IMR-90 (cell line): Measurements from ENCODE around the gene FAS. TPM values are rescaled to one million over a fixed set of nuclear protein-coding genes. Genes with fewer than 3 reads are reported as not detected.

Source experiments
- ATAC-seq: fragments of 200-7000 bp; cut with Tn5 transposase; 2 replicates; pipeline ENCODE4 v1.9.1; 2020; ENCODE audit warnings: low read depth, mild to moderate bottlenecking, moderate library complexity
- BruUV-seq: library from RNA; stranded (reverse); fragments of 400-500 nt; replicated peaks from 2 replicates; lab custom pipeline; 2021; lab: Mats Ljungman, UMichigan
- CTCF ChIA-PET: fragments of 300-600 bp; formaldehyde crosslinking; extraction: SDS; loops from one replicate; lab custom pipeline; 2021; ENCODE audit warnings: antibody characterized with exemption; lab: Yijun Ruan, JAX
- POLR2A ChIA-PET: fragments of 300-600 bp; sonication (Branson Sonifier 250); formaldehyde crosslinking; loops from one replicate; lab custom pipeline; 2022; ENCODE audit warnings: antibody characterized with exemption; ENCODE audit not compliant: unreplicated experiment; lab: Charles Lee
- DNase-seq: peaks from one replicate; pipeline ENCODE4 v3.0.0; 2013
- H2AFZ ChIP-seq: replicated peaks from 2 replicates; pipeline ENCODE3; 2013; ENCODE audit warnings: low read length, mild to moderate bottlenecking; ENCODE audit not compliant: poor library complexity
- H2AK5ac ChIP-seq: 2 replicates; pipeline ENCODE4 v1.6.1; 2013; ENCODE audit warnings: low read depth, low read length, inconsistent platforms
- H2AK9ac ChIP-seq: replicated peaks from 2 replicates; pipeline ENCODE3; 2013; ENCODE audit warnings: mild to moderate bottlenecking, low read depth, low read length, moderate library complexity; ENCODE audit not compliant: poor library complexity
- H2BK120ac ChIP-seq: 2 replicates; pipeline ENCODE4 v1.6.1; 2013; ENCODE audit warnings: low read depth, low read length, inconsistent platforms
- H2BK15ac ChIP-seq: 3 replicates; pipeline ENCODE4 v1.6.1; 2013; ENCODE audit warnings: low read depth, low read length, inconsistent platforms
- H2BK20ac ChIP-seq: 2 replicates; pipeline ENCODE4 v1.6.1; 2013; ENCODE audit warnings: low read depth, mild to moderate bottlenecking, inconsistent platforms, low read length, moderate library complexity
- H2BK5ac ChIP-seq: 2 replicates; pipeline ENCODE4 v1.6.1; 2013; ENCODE audit warnings: mild to moderate bottlenecking, low read depth, low read length, inconsistent platforms; ENCODE audit not compliant: poor library complexity, severe bottlenecking
- H3K14ac ChIP-seq: replicated peaks from 2 replicates; pipeline ENCODE4 v1.6.1; 2013; ENCODE audit warnings: low read depth, low read length, inconsistent platforms
- H3K18ac ChIP-seq: 2 replicates; pipeline ENCODE4 v1.6.1; 2013; ENCODE audit warnings: low read depth, low read length, control low read depth
- H3K23ac ChIP-seq: 2 replicates; pipeline ENCODE4 v1.6.1; 2013; ENCODE audit warnings: low read depth, low read length, inconsistent platforms
- H3K27ac ChIP-seq: 2 replicates; pipeline ENCODE4 v1.5.1; 2013; ENCODE audit warnings: mild to moderate bottlenecking, control low read depth, low read length; ENCODE audit not compliant: insufficient read depth
- H3K27me3 ChIP-seq: 2 replicates; pipeline ENCODE4 v1.6.1; 2013; ENCODE audit warnings: low read length; ENCODE audit not compliant: control insufficient read depth, insufficient read depth
- H3K36me3 ChIP-seq: 2 replicates; pipeline ENCODE4 v1.6.1; 2013; ENCODE audit warnings: low read length, mixed read lengths; ENCODE audit not compliant: control insufficient read depth, insufficient read depth
- H3K4ac ChIP-seq: 2 replicates; pipeline ENCODE4 v1.6.1; 2013; ENCODE audit warnings: low read depth, low read length, inconsistent platforms
- H3K4me1 ChIP-seq: 2 replicates; pipeline ENCODE4 v1.6.1; 2013; ENCODE audit warnings: low read length, mixed read lengths; ENCODE audit not compliant: control insufficient read depth, insufficient read depth
- H3K4me2 ChIP-seq: 2 replicates; pipeline ENCODE4 v1.6.1; 2013; ENCODE audit warnings: low read depth, mild to moderate bottlenecking, control low read depth, low read length, moderate library complexity
- H3K4me3 ChIP-seq: 2 replicates; pipeline ENCODE4 v1.5.1; 2013; ENCODE audit warnings: low read depth, mild to moderate bottlenecking, control low read depth, low read length, moderate library complexity; ENCODE audit not compliant: insufficient read depth
- H3K56ac ChIP-seq: 2 replicates; pipeline ENCODE4 v1.6.1; 2013; ENCODE audit warnings: low read length, inconsistent platforms; ENCODE audit not compliant: insufficient read depth; ENCODE audit errors: extremely low read depth
- H3K79me1 ChIP-seq, 2 experiments: 2 replicates each; pipeline ENCODE4 v1.6.1; 2013; ENCODE audit warnings: low read length in 2 of 2, inconsistent platforms in 1 of 2, low read depth in 1 of 2
- H3K9ac ChIP-seq: 2 replicates; pipeline ENCODE4 v1.6.1; 2013; ENCODE audit warnings: low read depth, low read length, control low read depth
- H3K9me1 ChIP-seq: 2 replicates; pipeline ENCODE4 v1.6.1; 2013; ENCODE audit warnings: low read length, inconsistent platforms; ENCODE audit not compliant: insufficient read depth
- H3K9me3 ChIP-seq: 2 replicates; pipeline ENCODE4 v1.6.1; 2013; ENCODE audit warnings: low read length; ENCODE audit not compliant: control insufficient read depth, insufficient read depth
- H4K20me1 ChIP-seq: 2 replicates; pipeline ENCODE4 v1.6.1; 2013; ENCODE audit warnings: low read length, inconsistent platforms; ENCODE audit not compliant: insufficient read depth
- H4K5ac ChIP-seq: 2 replicates; pipeline ENCODE4 v1.6.1; 2013; ENCODE audit warnings: mild to moderate bottlenecking, low read depth, low read length, control low read depth
- H4K8ac ChIP-seq, 2 experiments: 2 replicates each; pipeline ENCODE4 v1.6.1; 2013; ENCODE audit warnings: low read depth in 2 of 2, low read length in 2 of 2, control low read depth in 1 of 2, inconsistent platforms in 1 of 2
- H4K91ac ChIP-seq: 2 replicates; pipeline ENCODE4 v1.6.1; 2013; ENCODE audit warnings: low read depth, low read length, inconsistent platforms; ENCODE audit not compliant: insufficient read depth
- BHLHE40 ChIP-seq: fragments of 150-350 bp; IDR thresholded peaks from 2 replicates; pipeline ENCODE4 v1.6.1; 2016; ENCODE audit warnings: mild to moderate bottlenecking, low read depth, low read length
- CHD1 ChIP-seq: IDR thresholded peaks from 2 replicates; pipeline ENCODE4 v1.6.1; 2012; ENCODE audit warnings: low read depth, low read length, improper control_type of control experiment
- MAFK ChIP-seq: IDR thresholded peaks from 2 replicates; pipeline ENCODE4 v1.6.1; 2012; ENCODE audit warnings: low read depth, low read length, improper control_type of control experiment
- MXI1 ChIP-seq: IDR thresholded peaks from 2 replicates; pipeline ENCODE4 v1.6.1; 2012; ENCODE audit warnings: low read depth, mild to moderate bottlenecking, low read length, moderate library complexity, borderline replicate concordance
- NFE2L2 ChIP-seq: fragments of 150-350 bp; IDR thresholded peaks from 2 replicates; pipeline ENCODE4 v1.6.1; 2016; ENCODE audit warnings: low read depth, mild to moderate bottlenecking, low read length
- POLR2A ChIP-seq: IDR thresholded peaks from 2 replicates; pipeline ENCODE4 v1.6.1; 2012; ENCODE audit warnings: mild to moderate bottlenecking, low read depth, low read length
- RAD21 ChIP-seq: IDR thresholded peaks from 2 replicates; pipeline ENCODE4 v1.6.1; 2012; ENCODE audit warnings: low read length, improper control_type of control experiment
- RCOR1 ChIP-seq: IDR thresholded peaks from 2 replicates; pipeline ENCODE4 v1.6.1; 2012; ENCODE audit warnings: mild to moderate bottlenecking, low read length, improper control_type of control experiment; ENCODE audit not compliant: insufficient replicate concordance
- SMC3 ChIP-seq: fragments of 150-350 bp; IDR thresholded peaks from 2 replicates; pipeline ENCODE4 v1.6.1; 2016; ENCODE audit warnings: low read depth, mild to moderate bottlenecking, antibody characterized with exemption, low read length, moderate library complexity
- WGBS, 2 experiments: methylation state at CpG; one replicate each; pipeline versions ENCODE4 v1.1.5 to v1.1.7; 2013; ENCODE audit warnings: missing lambda C conversion rate in 2 of 2; ENCODE audit not compliant: insufficient read length in 1 of 2; ENCODE audit errors: extremely low coverage in 2 of 2; 5-methylcytosine and 5-hydroxymethylcytosine counted together
- dilution Hi-C: fragments of 300-500 bp; cut with HindIII; formaldehyde crosslinking; loops from one replicate; pipeline ENCODE4 v1.14.3; 2018; ENCODE audit warnings: low sequenced_read_pairs; ENCODE audit not compliant: unreplicated experiment
- in situ Hi-C: fragments of 300-500 bp; cut with MboI; formaldehyde crosslinking; loops from 3 replicates; pipeline ENCODE4 v1.14.3; 2019; ENCODE audit warnings: low sequenced_read_pairs, inconsistent platforms, mixed read lengths
- intact Hi-C: fragments of 100-400 bp; cut with micrococcal nuclease; formaldehyde crosslinking; loops from 2 replicates; pipeline ENCODE4 v1.10.0; 2022
- polyA plus RNA-seq, 3 experiments: library from polyadenylated mRNA; depleted of rRNA; stranded (reverse); fragments of >200 nt; gene quantifications; 2 replicates each; pipeline ENCODE4 v1.2.3, GENCODE V29; 2012; ENCODE audit warnings: low replicate concordance in 1 of 3
- total RNA-seq: library from RNA; depleted of rRNA; stranded (reverse); fragments of >200 nt; gene quantifications from 2 replicates; pipeline ENCODE4 v1.2.3, GENCODE V29; 2012
- TF ChIP-seq, protein P1 (sequence below): conservative IDR thresholded peaks from 2 replicates; pipeline ENCODE4 v1.5.1; 2012; ENCODE audit warnings: mild to moderate bottlenecking, low read depth, low read length, improper control_type of control experiment
- TF ChIP-seq, protein P2 (sequence below): fragments of 150-350 bp; IDR thresholded peaks from 2 replicates; pipeline ENCODE4 v1.6.1; 2016; ENCODE audit warnings: low read depth, mild to moderate bottlenecking, low read length, moderate library complexity, borderline replicate concordance

Gene FAS
- total and polyA plus RNA-seq, 2 of the 4 experiments (the other 2 are of a cell fraction) = 34.3 to 53.8 TPM

DNA sequence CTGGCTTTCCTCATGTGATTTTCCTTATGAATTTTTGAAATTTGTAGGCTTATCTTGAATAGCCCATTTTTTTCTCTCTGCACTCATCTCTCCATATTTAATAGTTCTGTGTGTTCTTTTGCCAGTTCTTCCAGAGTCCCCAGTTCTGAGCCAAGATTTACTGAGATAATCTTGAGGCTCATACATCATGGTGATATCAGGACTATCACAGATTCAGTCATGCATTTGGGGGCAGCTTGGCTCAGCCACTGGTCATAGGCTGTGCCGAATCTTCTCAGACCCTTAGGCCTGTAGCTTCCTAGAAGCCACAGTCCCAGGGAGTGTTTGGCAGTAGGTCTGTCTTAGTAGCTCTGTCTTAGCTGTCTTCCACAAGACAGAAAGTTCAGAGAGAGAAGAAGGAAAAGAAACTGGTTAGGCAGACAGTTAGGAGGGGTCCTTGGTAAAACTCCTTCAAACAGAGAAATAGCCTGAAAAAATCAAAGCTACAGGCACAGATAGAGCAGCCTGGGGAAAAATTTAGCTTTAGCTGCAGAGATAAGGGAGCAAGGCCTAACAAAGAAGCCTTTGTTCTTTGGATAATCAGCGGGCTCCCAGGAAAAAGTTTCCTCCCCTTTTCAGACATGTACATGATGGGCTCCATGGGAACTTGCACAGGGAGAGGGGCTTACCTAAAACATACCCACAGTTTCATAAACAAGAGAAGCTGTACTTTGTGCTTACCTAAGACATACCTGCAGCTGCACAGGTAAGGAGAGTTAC, 29.1 kb downstream of the FAS start:
- Histone ChIP-seq H2AFZ (no peak overlapping the region), H2BK5ac (no peak overlapping the region), H3K4me2 (no peak overlapping the region), H4K5ac (no peak overlapping the region), H3K9me1 (peaks cover 3% of the 10 kb centered on the region; the same call in 1 of the 2 replicates), H2BK120ac (no peak overlapping the region), H3K9ac (no peak overlapping the region), H4K20me1 (no peaks in the 10 kb centered on the region), H3K4me1 (peaks cover 2% of the 10 kb centered on the region; the same call in 1 of the 2 replicates), H2BK15ac (no peak overlapping the region), H3K27ac (no peak overlapping the region), H3K9me3 (peaks cover 2% of the 10 kb centered on the region; the same call in 1 of the 2 replicates), H3K4ac (no peak overlapping the region), H2BK20ac (no peak overlapping the region), H3K14ac (no peak overlapping the region), H3K18ac (no peak overlapping the region), H3K56ac (no peak overlapping the region), H2AK9ac (no peak overlapping the region), H3K27me3 (no peaks in the 10 kb centered on the region), H2AK5ac (no peak overlapping the region), H3K23ac (no peak overlapping the region), H3K4me3 (no peak overlapping the region), H3K79me1 (peaks cover 0 to 3% of the 10 kb centered on the region in 2 experiments; a peak in 2 of 4 replicates), H4K91ac (no peak overlapping the region), H3K36me3 (peaks cover 30% of the 10 kb centered on the region), H4K8ac (no peak overlapping the region)
- ChIA-PET POLR2A (no interaction called here), CTCF (interaction anchor here (1.0 kb wide), 2 partner anchors 10 kb away, joined by 3 to 5 read pairs; no protein-coding TSS in a partner anchor)
- DNase-seq (no peak), ATAC-seq (no peak)
- WGBS, 2 experiments = no CpG with 5 or more reads among the region's 2 CpGs
- dilution Hi-C loops (loop anchor here (25.0 kb wide), 1 partner anchor 193 kb away; the partner anchor contains the start of gene CH25H), in situ Hi-C loops (loop anchor here (10.0 kb wide), 1 partner anchor 365 kb away; no protein-coding TSS in a partner anchor), intact Hi-C loops (no loop called here)
- TF ChIP-seq NFE2L2 (no peak), RAD21 (no peak), SMC3 (no peak), CHD1 (no peak), MAFK (no peak), MXI1 (no peak), POLR2A (no peak), RCOR1 (no peak), BHLHE40 (no peak)
- TF ChIP-seq, protein P1, sequence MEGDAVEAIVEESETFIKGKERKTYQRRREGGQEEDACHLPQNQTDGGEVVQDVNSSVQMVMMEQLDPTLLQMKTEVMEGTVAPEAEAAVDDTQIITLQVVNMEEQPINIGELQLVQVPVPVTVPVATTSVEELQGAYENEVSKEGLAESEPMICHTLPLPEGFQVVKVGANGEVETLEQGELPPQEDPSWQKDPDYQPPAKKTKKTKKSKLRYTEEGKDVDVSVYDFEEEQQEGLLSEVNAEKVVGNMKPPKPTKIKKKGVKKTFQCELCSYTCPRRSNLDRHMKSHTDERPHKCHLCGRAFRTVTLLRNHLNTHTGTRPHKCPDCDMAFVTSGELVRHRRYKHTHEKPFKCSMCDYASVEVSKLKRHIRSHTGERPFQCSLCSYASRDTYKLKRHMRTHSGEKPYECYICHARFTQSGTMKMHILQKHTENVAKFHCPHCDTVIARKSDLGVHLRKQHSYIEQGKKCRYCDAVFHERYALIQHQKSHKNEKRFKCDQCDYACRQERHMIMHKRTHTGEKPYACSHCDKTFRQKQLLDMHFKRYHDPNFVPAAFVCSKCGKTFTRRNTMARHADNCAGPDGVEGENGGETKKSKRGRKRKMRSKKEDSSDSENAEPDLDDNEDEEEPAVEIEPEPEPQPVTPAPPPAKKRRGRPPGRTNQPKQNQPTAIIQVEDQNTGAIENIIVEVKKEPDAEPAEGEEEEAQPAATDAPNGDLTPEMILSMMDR = no peak
- TF ChIP-seq, protein P2, sequence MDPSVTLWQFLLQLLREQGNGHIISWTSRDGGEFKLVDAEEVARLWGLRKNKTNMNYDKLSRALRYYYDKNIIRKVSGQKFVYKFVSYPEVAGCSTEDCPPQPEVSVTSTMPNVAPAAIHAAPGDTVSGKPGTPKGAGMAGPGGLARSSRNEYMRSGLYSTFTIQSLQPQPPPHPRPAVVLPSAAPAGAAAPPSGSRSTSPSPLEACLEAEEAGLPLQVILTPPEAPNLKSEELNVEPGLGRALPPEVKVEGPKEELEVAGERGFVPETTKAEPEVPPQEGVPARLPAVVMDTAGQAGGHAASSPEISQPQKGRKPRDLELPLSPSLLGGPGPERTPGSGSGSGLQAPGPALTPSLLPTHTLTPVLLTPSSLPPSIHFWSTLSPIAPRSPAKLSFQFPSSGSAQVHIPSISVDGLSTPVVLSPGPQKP = no peak
- no TSS peak for BruUV-seq
